ENCODE results near the gene SCNN1G. TPM values are rescaled to one million over a fixed set of nuclear protein-coding genes. Genes with fewer than 3 reads are reported as not detected.

The SCNN1G gene
- total RNA-seq, 1 donor from 2014 or later = not detected

DNA sequence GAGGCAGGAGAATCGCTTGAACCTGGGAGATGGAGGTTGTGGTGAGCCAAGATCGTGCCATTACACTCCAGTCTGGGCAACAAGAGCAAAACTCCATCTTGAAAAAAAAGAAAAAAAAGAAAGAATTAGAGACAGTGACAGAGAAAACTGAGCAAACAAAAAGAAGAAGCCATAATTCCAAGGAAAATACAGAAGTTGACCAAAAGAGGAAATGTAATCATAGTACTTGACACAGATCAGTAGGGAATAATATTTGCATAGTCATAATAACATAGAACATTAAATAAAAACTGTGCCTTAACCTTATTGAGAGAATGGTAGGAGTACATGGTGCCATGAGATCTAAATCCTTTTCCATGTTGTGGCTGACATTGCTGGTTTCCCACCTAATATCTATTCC is 18.6 kb upstream of the SCNN1G start:
- Histone ChIP-seq H3K27me3 (ENCODE audit: control insufficient read depth in 3 of 3, insufficient read depth in 3 of 3, low read length in 3 of 3) (no peaks in the 10 kb centered on the region), H3K9ac (ENCODE audit: low read depth in 1 of 3, low read length in 3 of 3) (no peak overlapping the region), H3K9me3 (ENCODE audit: control insufficient read depth in 3 of 3, low read length in 3 of 3) (no peaks in the 10 kb centered on the region), H3K36me3 (ENCODE audit: control insufficient read depth in 3 of 3, insufficient read depth in 3 of 3, low read length in 3 of 3) (no peaks in the 10 kb centered on the region), H3K4me3 (ENCODE audit: low read length in 3 of 3) (no peak overlapping the region), H3K27ac (ENCODE audit: low read depth, low read length) (no peak overlapping the region), H3K4me1 (ENCODE audit: control insufficient read depth in 3 of 3, insufficient read depth in 3 of 3, low read length in 3 of 3) (no peaks in the 10 kb centered on the region)

- H3K4me1 ChIP-seq (ENCODE audit: control insufficient read depth in 3 of 3, insufficient read depth in 3 of 3, low read length in 3 of 3) = no peaks in the 10 kb centered on the region
- H3K4me3 ChIP-seq (ENCODE audit: low read length in 3 of 3) = no peak overlapping the region
- H3K27me3 ChIP-seq (ENCODE audit: control insufficient read depth in 3 of 3, insufficient read depth in 3 of 3, low read length in 3 of 3) = no peaks in the 10 kb centered on the region
- H3K27ac ChIP-seq (ENCODE audit: low read depth, low read length) = no peak overlapping the region
- no peaks in the 10 kb centered on the region for H3K36me3 ChIP-seq (ENCODE audit: control insufficient read depth in 3 of 3, insufficient read depth in 3 of 3, low read length in 3 of 3)
- no peak overlapping the region for H3K9ac ChIP-seq (ENCODE audit: low read depth in 1 of 3, low read length in 3 of 3)
- no peaks in the 10 kb centered on the region for H3K9me3 ChIP-seq (ENCODE audit: control insufficient read depth in 3 of 3, low read length in 3 of 3)
Observed at GRCh38 chr16:23164736-23165135, 17.8 kb upstream of the SCNN1G start.

DNA sequence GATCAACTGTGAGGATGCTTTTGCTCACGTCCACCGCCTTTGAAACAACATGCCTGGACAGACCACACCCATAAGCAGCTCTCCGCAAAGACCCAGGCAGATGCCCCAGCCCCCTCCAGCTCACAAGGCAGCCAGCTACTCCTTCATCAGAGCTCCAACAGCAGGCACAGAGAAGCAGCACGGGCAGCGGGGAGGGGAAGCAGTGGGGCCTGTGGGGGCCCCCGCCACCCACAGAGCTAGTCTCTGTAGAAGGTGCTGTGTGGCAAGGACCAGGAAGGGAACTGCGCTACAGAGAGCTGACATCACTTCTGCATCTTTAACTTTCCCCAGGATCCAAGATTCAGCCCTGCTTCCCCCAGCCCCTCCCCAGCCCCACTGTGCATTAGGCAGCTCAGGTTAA is 10.0 kb upstream of the SCNN1G start:
- H3K4me1 ChIP-seq (ENCODE audit: control insufficient read depth in 3 of 3, insufficient read depth in 3 of 3, low read length in 3 of 3) = no peaks in the 10 kb centered on the region
- peaks cover 0 to 10% (median 4%) of the 10 kb centered on the region in 3 donors for H3K27me3 ChIP-seq (ENCODE audit: control insufficient read depth in 3 of 3, insufficient read depth in 3 of 3, low read length in 3 of 3)
- no peaks in the 10 kb centered on the region for H3K9me3 ChIP-seq (ENCODE audit: control insufficient read depth in 3 of 3, low read length in 3 of 3)
- no peak overlapping the region for H3K4me3 ChIP-seq (ENCODE audit: low read length in 3 of 3)
- no peaks in the 10 kb centered on the region for H3K36me3 ChIP-seq (ENCODE audit: control insufficient read depth in 3 of 3, insufficient read depth in 3 of 3, low read length in 3 of 3)
- H3K27ac ChIP-seq (ENCODE audit: low read depth, low read length) = no peak overlapping the region
- H3K9ac ChIP-seq (ENCODE audit: low read depth in 1 of 3, low read length in 3 of 3) = no peak overlapping the region

DNA sequence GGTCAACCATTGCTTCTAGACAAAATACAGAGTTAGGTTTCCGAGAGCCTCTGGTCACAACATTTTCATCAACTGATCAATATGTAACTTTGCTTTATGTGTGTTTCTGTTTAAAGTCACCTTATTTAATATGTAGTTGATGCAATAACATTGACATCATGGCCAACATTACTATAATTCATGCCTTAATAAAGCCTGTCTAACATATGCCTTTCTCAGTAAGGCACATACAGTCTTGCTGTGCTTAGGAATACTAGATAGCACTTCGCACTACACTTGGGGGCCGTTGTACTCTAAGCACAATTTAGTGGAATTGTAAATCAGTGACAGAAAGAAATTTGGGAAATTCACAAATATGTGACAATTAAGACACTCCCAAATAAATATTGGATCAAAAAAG is 9.6 kb upstream of the SCNN1G start:
- H3K9me3 ChIP-seq (ENCODE audit: control insufficient read depth in 3 of 3, low read length in 3 of 3) = no peaks in the 10 kb centered on the region
- peaks cover 0 to 10% (median 4%) of the 10 kb centered on the region in 3 donors for H3K27me3 ChIP-seq (ENCODE audit: control insufficient read depth in 3 of 3, insufficient read depth in 3 of 3, low read length in 3 of 3)
- H3K9ac ChIP-seq (ENCODE audit: low read depth in 1 of 3, low read length in 3 of 3) = no peak overlapping the region
- H3K27ac ChIP-seq (ENCODE audit: low read depth, low read length) = no peak overlapping the region
- H3K4me1 ChIP-seq (ENCODE audit: control insufficient read depth in 3 of 3, insufficient read depth in 3 of 3, low read length in 3 of 3) = no peaks in the 10 kb centered on the region
- H3K4me3 ChIP-seq (ENCODE audit: low read length in 3 of 3) = no peak overlapping the region
- H3K36me3 ChIP-seq (ENCODE audit: control insufficient read depth in 3 of 3, insufficient read depth in 3 of 3, low read length in 3 of 3) = no peaks in the 10 kb centered on the region

GRCh38 chr16:23174622-23175021 is 7.9 kb upstream of the SCNN1G start:
- Histone ChIP-seq H3K27me3 (ENCODE audit: control insufficient read depth in 3 of 3, insufficient read depth in 3 of 3, low read length in 3 of 3) (peaks cover 0 to 10% (median 4%) of the 10 kb centered on the region in 3 donors), H3K9me3 (ENCODE audit: control insufficient read depth in 3 of 3, low read length in 3 of 3) (no peaks in the 10 kb centered on the region), H3K4me1 (ENCODE audit: control insufficient read depth in 3 of 3, insufficient read depth in 3 of 3, low read length in 3 of 3) (no peaks in the 10 kb centered on the region), H3K4me3 (ENCODE audit: low read length in 3 of 3) (no peak overlapping the region), H3K36me3 (ENCODE audit: control insufficient read depth in 3 of 3, insufficient read depth in 3 of 3, low read length in 3 of 3) (no peaks in the 10 kb centered on the region), H3K27ac (ENCODE audit: low read depth, low read length) (no peak overlapping the region), H3K9ac (ENCODE audit: low read depth in 1 of 3, low read length in 3 of 3) (no peak overlapping the region)

DNA sequence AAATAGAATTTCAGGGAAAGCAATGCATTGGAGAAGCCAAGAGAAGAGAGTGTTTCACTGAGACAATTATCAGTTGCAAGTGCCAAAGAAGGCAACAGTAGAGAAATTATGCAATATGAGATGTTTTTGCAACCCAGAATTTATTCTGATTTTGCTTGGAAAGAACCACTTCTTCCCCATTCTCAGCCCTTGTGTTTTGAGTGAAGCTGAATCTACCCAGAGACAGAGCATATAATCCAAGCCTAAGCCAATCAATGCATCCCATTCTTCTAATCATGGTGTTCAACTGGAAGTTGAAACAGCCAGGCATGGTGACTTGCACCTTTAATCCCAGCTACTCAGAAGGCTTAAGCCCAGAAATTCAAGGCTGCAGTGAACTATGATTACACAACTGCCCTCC is 6.9 kb upstream of the SCNN1G start:
- Histone ChIP-seq H3K4me1 (ENCODE audit: control insufficient read depth in 3 of 3, insufficient read depth in 3 of 3, low read length in 3 of 3) (no peaks in the 10 kb centered on the region), H3K36me3 (ENCODE audit: control insufficient read depth in 3 of 3, insufficient read depth in 3 of 3, low read length in 3 of 3) (no peaks in the 10 kb centered on the region), H3K4me3 (ENCODE audit: low read length in 3 of 3) (no peak overlapping the region), H3K9ac (ENCODE audit: low read depth in 1 of 3, low read length in 3 of 3) (no peak overlapping the region), H3K27me3 (ENCODE audit: control insufficient read depth in 3 of 3, insufficient read depth in 3 of 3, low read length in 3 of 3) (peaks cover 0 to 14% (median 4%) of the 10 kb centered on the region in 3 donors), H3K27ac (ENCODE audit: low read depth, low read length) (no peak overlapping the region), H3K9me3 (ENCODE audit: control insufficient read depth in 3 of 3, low read length in 3 of 3) (no peaks in the 10 kb centered on the region)

GRCh38 chr16:23181506-23181905 is 1.0 kb upstream of the SCNN1G start:
- H3K27ac ChIP-seq (ENCODE audit: low read depth, low read length) = no peak overlapping the region
- H3K4me1 ChIP-seq (ENCODE audit: control insufficient read depth in 3 of 3, insufficient read depth in 3 of 3, low read length in 3 of 3) = peaks cover 7 to 22% (median 12%) of the 10 kb centered on the region in 3 donors
- no peak overlapping the region for H3K9ac ChIP-seq (ENCODE audit: low read depth in 1 of 3, low read length in 3 of 3)
- H3K4me3 ChIP-seq (ENCODE audit: low read length in 3 of 3) = no peak overlapping the region
- H3K9me3 ChIP-seq (ENCODE audit: control insufficient read depth in 3 of 3, low read length in 3 of 3) = no peaks in the 10 kb centered on the region
- no peaks in the 10 kb centered on the region for H3K36me3 ChIP-seq (ENCODE audit: control insufficient read depth in 3 of 3, insufficient read depth in 3 of 3, low read length in 3 of 3)
- H3K27me3 ChIP-seq (ENCODE audit: control insufficient read depth in 3 of 3, insufficient read depth in 3 of 3, low read length in 3 of 3) = peaks cover 31 to 44% (median 39%) of the 10 kb centered on the region in 3 donors

- Histone ChIP-seq H3K9ac (ENCODE audit: low read depth in 1 of 3, low read length in 3 of 3) (peak overlapping the region in 1 of 3 donors; percentile 64), H3K27ac (ENCODE audit: low read depth, low read length) (no peak overlapping the region), H3K27me3 (ENCODE audit: control insufficient read depth in 3 of 3, insufficient read depth in 3 of 3, low read length in 3 of 3) (peaks cover 31 to 45% (median 39%) of the 10 kb centered on the region in 3 donors), H3K9me3 (ENCODE audit: control insufficient read depth in 3 of 3, low read length in 3 of 3) (no peaks in the 10 kb centered on the region), H3K4me1 (ENCODE audit: control insufficient read depth in 3 of 3, insufficient read depth in 3 of 3, low read length in 3 of 3) (peaks cover 7 to 22% (median 12%) of the 10 kb centered on the region in 3 donors), H3K4me3 (ENCODE audit: low read length in 3 of 3) (peak overlapping the region in 2 of 3 donors; percentile 56 to 58), H3K36me3 (ENCODE audit: control insufficient read depth in 3 of 3, insufficient read depth in 3 of 3, low read length in 3 of 3) (no peaks in the 10 kb centered on the region)
Observed at GRCh38 chr16:23182206-23182678, 303 bp upstream of the SCNN1G start.

DNA sequence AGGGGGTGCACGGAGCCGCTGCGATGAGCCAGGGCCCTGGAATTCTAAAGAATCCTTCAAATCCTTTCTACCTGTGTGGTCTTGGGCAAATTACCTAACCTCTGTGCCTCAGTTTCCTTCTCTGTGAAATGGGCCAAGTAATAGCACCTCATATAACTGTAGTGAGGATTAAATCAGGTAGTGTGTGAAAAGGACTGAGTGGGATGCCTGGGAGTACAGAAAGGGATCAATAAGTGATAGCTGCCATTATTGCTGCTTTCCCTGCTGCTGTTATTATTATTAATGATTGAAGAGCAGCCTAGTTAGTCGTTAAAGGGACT is 958 bp downstream of the SCNN1G start:
- Histone ChIP-seq H3K9me3 (ENCODE audit: control insufficient read depth in 3 of 3, low read length in 3 of 3) (no peaks in the 10 kb centered on the region), H3K27ac (ENCODE audit: low read depth, low read length) (no peak overlapping the region), H3K36me3 (ENCODE audit: control insufficient read depth in 3 of 3, insufficient read depth in 3 of 3, low read length in 3 of 3) (no peaks in the 10 kb centered on the region), H3K4me1 (ENCODE audit: control insufficient read depth in 3 of 3, insufficient read depth in 3 of 3, low read length in 3 of 3) (peaks cover 7 to 22% (median 12%) of the 10 kb centered on the region in 3 donors), H3K9ac (ENCODE audit: low read depth in 1 of 3, low read length in 3 of 3) (no peak overlapping the region), H3K4me3 (ENCODE audit: low read length in 3 of 3) (no peak overlapping the region), H3K27me3 (ENCODE audit: control insufficient read depth in 3 of 3, insufficient read depth in 3 of 3, low read length in 3 of 3) (peaks cover 31 to 45% (median 43%) of the 10 kb centered on the region in 3 donors)

GRCh38 chr16:23185656-23186055 is 3.1 kb downstream of the SCNN1G start:
- no peak overlapping the region for H3K4me3 ChIP-seq (ENCODE audit: low read length in 3 of 3)
- H3K27me3 ChIP-seq (ENCODE audit: control insufficient read depth in 3 of 3, insufficient read depth in 3 of 3, low read length in 3 of 3) = peaks cover 39 to 51% (median 40%) of the 10 kb centered on the region in 3 donors
- no peak overlapping the region for H3K27ac ChIP-seq (ENCODE audit: low read depth, low read length)
- H3K4me1 ChIP-seq (ENCODE audit: control insufficient read depth in 3 of 3, insufficient read depth in 3 of 3, low read length in 3 of 3) = peaks cover 7 to 22% (median 12%) of the 10 kb centered on the region in 3 donors
- no peaks in the 10 kb centered on the region for H3K9me3 ChIP-seq (ENCODE audit: control insufficient read depth in 3 of 3, low read length in 3 of 3)
- H3K9ac ChIP-seq (ENCODE audit: low read depth in 1 of 3, low read length in 3 of 3) = no peak overlapping the region
- H3K36me3 ChIP-seq (ENCODE audit: control insufficient read depth in 3 of 3, insufficient read depth in 3 of 3, low read length in 3 of 3) = no peaks in the 10 kb centered on the region
